K562 (cell line): Measurements from ENCODE around the gene VWDE. TPM values are rescaled to one million over a fixed set of nuclear protein-coding genes. Genes with fewer than 3 reads are reported as not detected.

Experiments used
- ATAC-seq: fragments of 200-7000 bp; cut with Tn5 transposase; 3 replicates; pipeline ENCODE4 v1.9.1; 2020; ENCODE audit warnings: moderate library complexity
- BruUV-seq: library from RNA; stranded (reverse); fragments of 400-500 nt; replicated peaks from 2 replicates; lab custom pipeline; 2021; lab: Mats Ljungman, UMichigan
- CTCF ChIA-PET: fragments of 300-600 bp; formaldehyde crosslinking; extraction: SDS; loops from one replicate; lab custom pipeline; 2021; ENCODE audit warnings: low intra/inter-chr PET ratio; lab: Yijun Ruan, JAX
- POLR2A ChIA-PET: fragments of 300-600, 350-650 bp; sonication (Branson Sonifier 250); formaldehyde crosslinking; extraction: SDS; loops from one replicate; lab custom pipeline; 2021; ENCODE audit warnings: antibody characterized with exemption, inconsistent platforms; lab: Yijun Ruan, JAX
- DNase-seq, 4 experiments: peaks; one replicate each; pipeline versions ENCODE4 v3.0.0 to v3.0.0-alpha.2; 2011 to 2018; ENCODE audit warnings: low spot score in 3 of 4, mixed read lengths in 3 of 4; ENCODE audit errors: extremely low read depth in 1 of 4
- FAIRE-seq: peaks from 2 replicates; lab custom pipeline; 2011; peaks lifted over from hg19 to GRCh38; lab: Jason Lieb, UNC
- H2AFZ ChIP-seq: 2 replicates; pipeline ENCODE4 v1.6.0; 2011; ENCODE audit warnings: low read depth, low read length, control low read depth, inconsistent platforms
- H3K27ac ChIP-seq: fragments of 200-600 bp; 3 replicates; pipeline ENCODE4 v1.8.0; 2011; ENCODE audit warnings: low read depth, mild to moderate bottlenecking, control low read depth, inconsistent platforms, low read length, moderate library complexity, mixed read lengths; ENCODE audit errors: extremely low read depth
- H3K27me3 ChIP-seq, 2 experiments: fragments of 300-600 bp in 1 of 2; 2 replicates in 1 of 2; 3 replicates in 1 of 2; pipeline versions ENCODE4 v1.6.0 to v1.8.0; 2011; ENCODE audit warnings: inconsistent platforms in 2 of 2, low read length in 2 of 2, mild to moderate bottlenecking in 1 of 2, mixed read lengths in 1 of 2, moderate library complexity in 1 of 2; ENCODE audit not compliant: control insufficient read depth in 2 of 2, insufficient read depth in 2 of 2
- H3K36me3 ChIP-seq: fragments of 300-600 bp; 3 replicates; pipeline ENCODE4 v1.8.0; 2011; ENCODE audit warnings: mild to moderate bottlenecking, low read length, inconsistent platforms; ENCODE audit not compliant: control insufficient read depth, insufficient read depth
- H3K4me1 ChIP-seq, 2 experiments: fragments of 200-600 bp in 1 of 2; replicated peaks in 1 of 2; 2 replicates in 1 of 2; 3 replicates in 1 of 2; pipeline versions ENCODE4 v1.5.1 to v1.8.0; 2011; ENCODE audit warnings: inconsistent platforms in 2 of 2, low read length in 2 of 2, mild to moderate bottlenecking in 1 of 2, mixed read lengths in 1 of 2, moderate library complexity in 1 of 2; ENCODE audit not compliant: control insufficient read depth in 2 of 2, insufficient read depth in 2 of 2
- H3K4me2 ChIP-seq: 2 replicates; pipeline ENCODE4 v1.6.1; 2011; ENCODE audit warnings: low read length, control low read depth, inconsistent platforms, mixed read lengths; ENCODE audit not compliant: insufficient read depth
- H3K4me3 ChIP-seq: fragments of 200-600 bp; sonication (generic), shearing (Covaris generic); 2 replicates; pipeline ENCODE4 v1.5.1; 2016; ENCODE audit warnings: control low read depth, inconsistent platforms
- H3K79me2 ChIP-seq: fragments of 200-600 bp; 3 replicates; pipeline ENCODE4 v1.8.0; 2011; ENCODE audit warnings: low read length, inconsistent platforms; ENCODE audit not compliant: control insufficient read depth, insufficient read depth
- H3K9ac ChIP-seq, 2 experiments: 2 replicates each; pipeline versions ENCODE4 v1.6.0 to v1.6.1; 2011; ENCODE audit warnings: low read depth in 2 of 2, low read length in 2 of 2, control low read depth in 1 of 2, inconsistent platforms in 1 of 2, mild to moderate bottlenecking in 1 of 2, mixed read lengths in 1 of 2; ENCODE audit not compliant: insufficient read depth in 1 of 2
- H3K9me1 ChIP-seq: one replicate; pipeline ENCODE4 v1.6.0; 2011; ENCODE audit warnings: inconsistent platforms, mild to moderate bottlenecking, low read length, moderate library complexity; ENCODE audit not compliant: control insufficient read depth, insufficient read depth
- H3K9me3 ChIP-seq: replicated peaks from 2 replicates; pipeline ENCODE4 v1.5.1; 2011; ENCODE audit warnings: low read depth, low read length, inconsistent platforms; ENCODE audit not compliant: control insufficient read depth, insufficient read depth
- H4K20me1 ChIP-seq: replicated peaks from 2 replicates; pipeline ENCODE4 v1.6.1; 2011; ENCODE audit warnings: low read length, inconsistent platforms, mixed read lengths; ENCODE audit not compliant: control insufficient read depth, insufficient read depth
- CHD1 ChIP-seq: fragments of 200-600 bp; sonication (generic); IDR thresholded peaks from one replicate; pipeline ENCODE4 v1.6.1; 2012; ENCODE audit warnings: mild to moderate bottlenecking, moderate library complexity, low read length, inconsistent platforms
- CHD4 ChIP-seq: fragments of 200-600 bp; sonication (generic); IDR thresholded peaks from 3 replicates; pipeline ENCODE4 v1.6.1; 2012; ENCODE audit warnings: low read depth, mild to moderate bottlenecking, mixed read lengths, low read length, inconsistent platforms; ENCODE audit not compliant: insufficient read depth, insufficient replicate concordance, poor library complexity, severe bottlenecking
- DPF2 ChIP-seq: fragments of 450-650 bp; IDR thresholded peaks from 2 replicates; pipeline ENCODE4 v1.6.1; 2016
- HDAC3 ChIP-seq: fragments of 450-650 bp; IDR thresholded peaks from 2 replicates; pipeline ENCODE4 v1.6.1; 2018; ENCODE audit warnings: borderline replicate concordance, mild to moderate bottlenecking, moderate library complexity; ENCODE audit not compliant: partially characterized antibody
- KDM1A ChIP-seq, 2 experiments: fragments of 450-650 bp; IDR thresholded peaks; 2 replicates each; pipeline ENCODE4 v1.6.1; 2016; ENCODE audit warnings: mild to moderate bottlenecking in 2 of 2
- MEIS2 ChIP-seq: fragments of 450-650 bp; IDR thresholded peaks from 2 replicates; pipeline ENCODE4 v1.6.1; 2014; ENCODE audit warnings: mild to moderate bottlenecking; ENCODE audit not compliant: partially characterized antibody
- MLLT1 ChIP-seq, 2 experiments: fragments of 450-650 bp; IDR thresholded peaks; 2 replicates each; pipeline ENCODE4 v1.6.1; 2016
- MNT ChIP-seq, 2 experiments: fragments of 450-650 bp; conservative IDR thresholded peaks; 2 replicates each; pipeline ENCODE4 v1.6.1; 2017; ENCODE audit warnings: mild to moderate bottlenecking in 2 of 2, moderate library complexity in 2 of 2
- NR2C1 ChIP-seq, 2 experiments: fragments of 450-650 bp; IDR thresholded peaks; 2 replicates each; pipeline ENCODE4 v1.6.1; 2017; ENCODE audit warnings: mild to moderate bottlenecking in 2 of 2, antibody characterized with exemption in 1 of 2, inconsistent platforms in 1 of 2, missing compliant biosample characterization in 1 of 2, missing genetic modification characterization in 1 of 2
- PCBP1 ChIP-seq: fragments of 200-400 bp; formaldehyde crosslinking; IDR thresholded peaks from 2 replicates; pipeline ENCODE4 v1.6.1; 2018; ENCODE audit warnings: mild to moderate bottlenecking, low read depth, low read length; ENCODE audit not compliant: poor library complexity, severe bottlenecking
- PURB ChIP-seq: sonication (generic); formaldehyde crosslinking; IDR thresholded peaks from 2 replicates; pipeline ENCODE4 v1.9.0; 2021; ENCODE audit warnings: low read depth, mild to moderate bottlenecking, missing genetic modification reagents
- PYGO2 ChIP-seq: fragments of 450-650 bp; IDR thresholded peaks from 2 replicates; pipeline ENCODE4 v1.6.1; 2016; ENCODE audit warnings: mild to moderate bottlenecking, missing genetic modification characterization, moderate library complexity, missing compliant biosample characterization
- RBFOX2 ChIP-seq: fragments of 200-400 bp; formaldehyde crosslinking; IDR thresholded peaks from 2 replicates; pipeline ENCODE4 v1.6.1; 2017; ENCODE audit warnings: low read depth, mild to moderate bottlenecking, low read length, moderate library complexity
- RNF2 ChIP-seq: sonication (generic); IDR thresholded peaks from 2 replicates; pipeline ENCODE4 v1.6.1; 2016
- SMARCE1 ChIP-seq: fragments of 450-650 bp; IDR thresholded peaks from 2 replicates; pipeline ENCODE4 v1.7.1; 2016; ENCODE audit warnings: mild to moderate bottlenecking
- SRSF1 ChIP-seq: fragments of 200-400 bp; formaldehyde crosslinking; IDR thresholded peaks from 2 replicates; pipeline ENCODE4 v1.6.1; 2017; ENCODE audit warnings: mild to moderate bottlenecking, low read depth, low read length, moderate library complexity
- USF2 ChIP-seq: sonication (generic); formaldehyde crosslinking; IDR thresholded peaks from 2 replicates; pipeline ENCODE4 v1.5.0; 2020; ENCODE audit warnings: missing genetic modification reagents
- WGBS: fragments of 100-300 bp; shearing (Covaris generic); methylation state at CpG from one replicate; pipeline ENCODE4 v1.1.6; 2016; ENCODE audit warnings: low coverage, mixed read lengths; ENCODE audit not compliant: insufficient coverage; ENCODE audit errors: missing lambda C conversion rate; 5-methylcytosine and 5-hydroxymethylcytosine counted together
- in situ Hi-C: fragments of 300-500 bp; cut with MboI; formaldehyde crosslinking; loops from 4 replicates; pipeline ENCODE4 v1.15.0; 2018; ENCODE audit warnings: inconsistent platforms, mixed read lengths
- intact Hi-C: fragments of 100-400 bp; cut with micrococcal nuclease; formaldehyde crosslinking; loops from 2 replicates; pipeline ENCODE4 v1.14.2; 2022
- polyA plus RNA-seq, 8 experiments: library from polyadenylated mRNA; depleted of rRNA in 4 of 8; stranded (reverse) in 5 of 8; unstranded in 3 of 8; fragments of >200 nt; fragmentation: Nextera tagmentation in 2 of 8; fragmentation: Illumina TruSeq in 1 of 8; extraction: Ambion mirVana in 2 of 8; extraction: Trizol in 1 of 8; gene quantifications; 2 replicates each; pipeline versions ENCODE4 v1.2.1 to v1.2.3, GENCODE V29; 2011 to 2014; ENCODE audit warnings: inconsistent platforms in 1 of 8, missing spikeins in 1 of 8
- total RNA-seq, 7 experiments: library from RNA; depleted of rRNA in 6 of 7; stranded (reverse); fragments of >200 nt in 6 of 7; fragmentation: Illumina TruSeq in 2 of 7; extraction: Trizol in 2 of 7; gene quantifications; 2 replicates each; pipeline versions ENCODE4 v1.2.1 to v1.2.3, GENCODE V29; 2011 to 2021; ENCODE audit warnings: low replicate concordance in 1 of 7

VWDE gene
- total and polyA plus RNA-seq, 9 of the 15 experiments (the other 6 are each of a cell fraction or from before 2014, with no cell fraction given) = 40.6 to 162 (median 95.2) TPM

- peaks cover 23% of the 10 kb centered on the region for H3K36me3 ChIP-seq
- H3K4me3 ChIP-seq = peak overlapping the region; percentile 67
- DNase-seq = peak in 2 of 4 experiments; percentile 18 to 60
- no peak overlapping the region for H2AFZ ChIP-seq
- H3K27ac ChIP-seq = peak overlapping the region; percentile 97
- peaks cover 3 to 5% of the 10 kb centered on the region in 2 experiments; a peak in 3 of 5 replicates for H3K4me1 ChIP-seq
- in situ Hi-C loops = no loop called here
- no TSS peak for BruUV-seq
- CTCF ChIA-PET = no interaction called here
- no peaks in the 10 kb centered on the region for H3K27me3 ChIP-seq
- peaks cover 95% of the 10 kb centered on the region for H3K79me2 ChIP-seq
- peak overlapping the region in 1 of 2 experiments; percentile 87; a peak in 3 of 4 replicates for H3K9ac ChIP-seq
- H4K20me1 ChIP-seq = no peaks in the 10 kb centered on the region
- POLR2A ChIA-PET = no interaction called here
- no peaks in the 10 kb centered on the region for H3K9me1 ChIP-seq
- H3K4me2 ChIP-seq = peak overlapping the region; percentile 75
- peaks cover 21% of the 10 kb centered on the region for H3K9me3 ChIP-seq
- 0% methylated on average over 9 of the region's 9 CpGs for WGBS
- FAIRE-seq = peak; percentile 35
- intact Hi-C loops = loop anchor here (2.0 to 10.0 kb wide), 3 partner anchors 313 to 1617 kb away; no protein-coding TSS in a partner anchor
- peak; percentile 25 for ATAC-seq
- no peak for TF ChIP-seq RNF2
- TF ChIP-seq PCBP1 = no peak
- TF ChIP-seq HDAC3 = peak; percentile 20
- TF ChIP-seq SRSF1 = no peak
- peak in 1 of 2 experiments; percentile 38; a peak in 2 of 4 replicates for TF ChIP-seq MNT (conservative IDR thresholded peaks at IDR 0.05)
- TF ChIP-seq SMARCE1 = 0 out of 2 replicates have a peak, but pooled peaks have one; percentile 31
- TF ChIP-seq NR2C1 (IDR thresholded peaks at IDR 0.05) = 0 out of 2 replicates have a peak, but pooled peaks have one; percentile 35
- no peak for TF ChIP-seq NR2C1 (tag; IDR thresholded peaks at IDR 0.05)
- TF ChIP-seq MLLT1 (IDR thresholded peaks at IDR 0.05) = peak; percentile 46 to 70; a peak in 3 of 4 replicates
- TF ChIP-seq USF2 = no peak
- TF ChIP-seq CHD4 = no peak
- no peak for TF ChIP-seq PYGO2 (tag)
- peak; percentile 59 for TF ChIP-seq CHD1
- TF ChIP-seq RBFOX2 = peak; percentile 32; the same call in 1 of the 2 replicates
- peak in 1 of 2 experiments; percentile 76; a peak in 2 of 4 replicates for TF ChIP-seq KDM1A (IDR thresholded peaks at IDR 0.05)
- no peak for TF ChIP-seq PURB (CRISPR knock-in tag)
- peak; percentile 33 for TF ChIP-seq MEIS2
- peak; percentile 34; the same call in 1 of the 2 replicates for TF ChIP-seq DPF2
Observed at GRCh38 chr7:12401538-12402364, 1.9 kb downstream of the VWDE start.
